Measurements from ENCODE around the gene FIGNL1.

- TF ChIP-seq MAX (IDR thresholded peaks at IDR 0.05) (no peak), POLR2AphosphoS5 (IDR thresholded peaks at IDR 0.05; ENCODE audit: low read depth, low read length) (no peak)
Observed at GRCh38 chr7:50411332-50411731, 38.8 kb downstream of the FIGNL1 start.

Measured in HCT116 (cell line).